ENCODE measurements around the gene KLF1. TPM values are rescaled to one million over a fixed set of nuclear protein-coding genes. Genes with fewer than 3 reads are reported as not detected.
"Not testable (repeated sequence)": the region's sequence is repeated elsewhere in the genome, so short reads cannot be mapped to it uniquely, and the experiment has no call there.

KLF1 gene
- total RNA-seq, 1 experiment from 2014 or later, result not detected

DNA sequence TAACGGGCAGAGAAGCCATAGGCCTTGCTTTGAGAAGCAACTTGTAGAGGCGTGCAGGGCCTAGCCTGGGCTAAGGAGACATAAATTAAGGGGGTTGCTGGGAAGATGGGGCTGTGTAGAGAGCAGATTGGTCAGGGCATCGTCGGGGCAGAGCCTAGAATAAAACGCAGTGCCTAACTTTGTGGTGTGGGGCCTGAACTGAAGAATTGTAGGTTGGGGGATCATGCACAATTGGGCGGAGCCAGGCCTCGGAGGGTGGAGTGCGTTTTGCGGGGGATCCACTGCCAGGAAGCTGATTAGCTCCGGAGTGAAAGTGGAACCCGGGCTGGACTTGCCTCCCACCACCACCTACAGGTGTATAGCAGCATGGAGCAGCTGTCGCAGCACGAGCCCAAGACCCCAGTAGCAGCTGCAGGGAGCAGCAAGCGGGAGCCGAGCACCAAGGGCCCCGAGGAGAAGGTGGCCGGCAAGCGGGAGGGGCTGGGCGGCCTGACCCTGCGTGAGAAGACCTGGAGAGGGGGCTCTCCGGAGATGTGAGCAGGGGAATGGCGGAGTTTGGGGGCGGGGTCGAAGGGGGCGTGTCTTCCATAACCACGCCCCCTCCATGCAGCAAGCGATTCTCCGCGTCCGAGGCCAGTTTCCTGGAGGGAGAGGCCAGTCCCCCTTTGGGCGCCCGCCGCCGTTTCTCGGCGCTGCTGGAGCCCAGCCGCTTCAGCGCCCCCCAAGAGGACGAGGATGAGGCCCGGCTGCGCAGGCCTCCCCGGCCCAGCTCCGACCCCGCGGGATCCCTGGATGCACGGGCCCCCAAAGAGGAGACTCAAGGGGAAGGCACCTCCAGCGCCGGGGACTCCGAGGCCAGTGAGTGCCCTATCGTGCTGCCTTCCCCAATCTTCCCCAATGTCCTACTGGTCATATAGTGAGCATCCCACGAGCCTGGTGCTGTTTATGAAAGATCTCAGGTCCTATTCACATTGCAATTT is 19.6 kb downstream of the KLF1 start:
- DNase-seq (ENCODE audit: low read depth), result peak; percentile 62

- DNase-seq (ENCODE audit: low read depth), result no peak
These were observed 20.4 kb downstream of the KLF1 start for GRCh38 chr19:12866416-12867119.

GRCh38 chr19:12865746-12866415 is 21.1 kb downstream of the KLF1 start:
- no peak for DNase-seq (ENCODE audit: low read depth)

DNA sequence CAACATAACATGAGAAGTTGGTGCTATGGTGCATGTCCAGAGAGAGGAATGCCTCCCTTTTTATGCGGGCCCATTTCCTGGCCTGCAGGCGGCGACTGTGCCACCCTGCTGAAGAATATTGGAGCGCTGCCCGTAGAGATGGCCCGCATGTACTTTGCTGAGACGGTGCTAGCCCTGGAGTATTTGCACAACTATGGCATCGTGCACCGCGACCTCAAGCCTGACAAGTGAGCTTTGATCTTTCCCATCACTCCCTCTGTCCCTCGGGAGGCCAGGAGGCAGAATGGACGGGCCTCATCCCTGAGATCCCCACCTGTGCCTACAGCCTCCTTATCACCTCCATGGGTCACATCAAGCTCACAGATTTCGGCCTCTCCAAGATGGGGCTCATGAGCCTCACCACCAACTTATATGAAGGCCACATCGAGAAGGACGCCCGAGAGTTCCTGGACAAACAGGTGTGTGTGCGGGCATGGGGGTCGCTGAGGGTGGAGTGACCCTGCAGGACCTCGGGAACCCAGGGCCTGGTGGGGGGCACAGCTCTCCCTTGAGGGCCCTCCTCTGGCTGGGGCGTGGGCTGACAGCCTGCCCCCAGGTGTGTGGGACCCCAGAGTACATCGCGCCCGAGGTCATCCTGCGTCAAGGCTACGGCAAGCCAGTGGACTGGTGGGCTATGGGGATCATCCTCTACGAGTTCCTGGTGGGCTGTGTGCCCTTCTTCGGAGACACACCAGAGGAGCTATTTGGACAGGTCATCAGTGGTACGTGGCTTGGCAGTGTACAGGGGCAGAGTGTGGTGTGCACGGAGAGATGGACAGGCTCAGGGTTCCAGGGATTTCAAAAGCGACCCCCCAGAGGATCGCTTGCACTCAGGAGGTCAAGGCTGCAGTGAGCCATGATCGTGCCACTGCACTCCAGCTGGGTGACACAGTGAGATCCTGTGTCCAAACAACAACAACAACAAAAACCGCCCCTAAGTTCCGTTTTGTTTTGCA is 22.0 kb downstream of the KLF1 start:
- no peak for DNase-seq (ENCODE audit: low read depth)

GRCh38 chr19:12864143-12864542 is 22.9 kb downstream of the KLF1 start:
- DNase-seq (ENCODE audit: low read depth), result no peak

DNA sequence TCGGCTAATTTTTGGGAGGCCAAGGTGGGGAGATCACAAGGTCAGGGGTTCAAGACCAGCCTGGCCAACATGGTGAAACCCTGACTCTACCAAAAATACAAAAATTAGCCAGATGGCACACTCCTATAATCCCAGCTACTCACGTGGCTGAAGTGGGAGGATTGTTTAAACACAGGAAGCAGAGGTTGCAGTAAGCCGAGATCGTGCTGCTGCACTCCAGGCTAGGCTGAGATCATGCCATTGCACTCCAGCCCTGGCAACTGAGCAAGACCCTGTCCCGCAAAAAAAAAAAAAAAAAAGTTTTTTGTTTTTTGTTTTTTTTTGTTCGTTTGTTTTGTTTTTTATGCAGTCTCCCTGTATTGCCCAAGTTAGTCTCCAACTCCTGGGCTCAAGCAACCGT is 27.5 kb downstream of the KLF1 start:
- no peak for DNase-seq (ENCODE audit: low read depth)

GRCh38 chr19:12858041-12858928 is 28.7 kb downstream of the KLF1 start:
- DNase-seq (ENCODE audit: low read depth), result no peak

- no peak for DNase-seq (ENCODE audit: low read depth)
These were observed 30.3 kb downstream of the KLF1 start for GRCh38 chr19:12856653-12857052.

DNA sequence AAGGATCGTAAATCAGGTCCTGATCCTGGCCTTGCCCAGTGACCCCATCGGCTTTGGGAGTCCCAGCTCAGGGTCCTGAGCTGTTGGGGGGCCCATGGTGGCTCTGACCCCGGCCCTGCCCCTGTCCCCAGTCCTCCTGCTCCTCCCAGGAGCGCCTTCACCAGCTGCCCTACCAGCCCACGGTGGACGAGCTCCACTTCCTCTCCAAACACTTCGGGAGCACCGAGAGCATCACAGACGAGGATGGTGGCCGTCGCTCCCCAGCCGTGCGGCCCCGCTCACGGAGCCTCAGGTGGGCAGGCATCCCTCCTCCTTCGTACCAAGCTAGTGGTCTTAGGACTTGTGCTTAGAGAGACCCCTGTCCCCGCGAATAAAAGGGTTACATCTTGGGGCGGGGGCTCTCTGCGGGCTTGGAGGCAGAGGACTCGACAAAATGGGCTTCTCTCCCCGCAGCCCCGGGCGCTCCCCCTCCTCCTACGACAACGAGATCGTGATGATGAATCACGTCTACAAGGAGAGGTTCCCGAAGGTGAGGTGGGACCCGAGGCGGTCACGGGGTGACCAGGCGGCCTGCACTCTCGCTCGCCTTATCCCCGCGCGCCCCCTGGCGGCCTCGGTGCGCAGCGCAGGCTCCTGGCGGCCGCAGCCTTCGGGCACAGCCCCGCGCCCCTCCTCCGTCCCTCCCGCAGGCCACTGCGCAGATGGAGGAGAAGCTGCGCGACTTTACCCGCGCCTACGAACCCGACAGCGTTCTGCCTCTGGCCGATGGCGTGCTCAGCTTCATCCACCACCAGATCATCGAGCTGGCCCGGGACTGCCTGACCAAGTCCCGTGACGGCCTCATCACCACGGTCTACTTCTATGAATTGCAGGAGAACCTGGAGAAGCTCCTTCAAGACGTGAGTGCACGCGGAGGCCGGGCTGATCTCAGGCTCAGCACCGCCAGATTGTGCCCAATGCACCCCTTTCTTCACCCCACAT is 39.6 kb downstream of the KLF1 start:
- DNase-seq (ENCODE audit: low read depth), result peak; percentile 78

DNA sequence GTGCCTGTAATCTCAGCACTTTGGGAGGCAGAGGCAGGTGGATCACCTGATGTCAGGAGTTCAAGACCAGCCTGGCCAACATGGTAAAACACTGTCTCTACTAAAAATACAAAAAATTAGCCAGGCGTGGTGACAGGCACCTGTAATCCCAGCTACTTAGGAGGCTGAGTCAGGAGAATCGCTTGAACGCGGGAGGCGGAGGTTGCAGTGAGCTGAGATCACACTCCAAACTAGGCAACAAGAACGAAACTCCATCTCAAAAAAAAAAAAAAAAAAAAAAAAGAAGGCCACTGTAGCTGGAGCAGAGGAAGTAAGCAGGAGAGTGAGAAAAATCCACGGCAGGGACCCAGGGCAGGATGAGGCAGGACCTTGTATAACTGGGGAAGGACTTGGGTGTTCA is 40.4 kb downstream of the KLF1 start:
- not testable (repeated sequence) for DNase-seq (ENCODE audit: low read depth)

DNA sequence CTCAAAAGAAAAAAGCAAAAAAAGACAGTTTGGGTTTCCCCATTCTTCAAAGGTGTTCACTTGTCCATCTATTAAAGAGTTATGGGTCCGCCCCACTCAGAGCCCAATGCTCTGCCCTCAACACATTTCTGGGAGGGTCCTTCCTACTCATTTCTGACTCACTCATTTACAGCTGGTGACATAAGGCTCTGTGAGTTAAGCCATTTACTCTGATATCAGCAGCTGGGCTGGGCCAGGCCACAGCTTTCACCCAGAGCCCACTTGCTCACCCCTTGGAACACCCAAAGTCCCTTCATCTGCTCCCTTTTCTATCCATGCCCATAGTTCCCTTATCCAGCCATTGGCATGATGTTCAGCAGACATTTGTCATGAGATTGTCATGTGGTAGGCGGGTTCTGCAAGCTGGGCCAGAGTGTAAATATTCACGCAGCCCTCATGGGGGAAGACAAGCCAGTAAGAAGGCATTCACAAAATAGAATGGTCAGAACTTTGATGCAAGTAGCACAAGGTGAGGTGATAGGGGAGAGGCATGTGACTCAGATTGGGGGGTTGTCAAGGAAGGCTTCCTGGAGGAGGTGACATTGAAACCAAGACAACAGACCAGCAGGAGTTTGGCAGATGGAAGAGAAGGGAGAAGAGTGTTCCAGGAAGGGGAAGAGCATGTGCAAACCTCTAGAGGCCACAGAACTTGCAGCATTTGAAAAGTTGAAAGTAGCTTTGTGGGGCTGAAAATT is 42.8 kb downstream of the KLF1 start:
- DNase-seq (ENCODE audit: low read depth), result no peak

GRCh38 chr19:12843328-12843727 is 43.7 kb downstream of the KLF1 start:
- DNase-seq (ENCODE audit: low read depth), result no peak

GRCh38 chr19:12842511-12842910 is 44.5 kb downstream of the KLF1 start:
- DNase-seq (ENCODE audit: low read depth), result no peak

DNA sequence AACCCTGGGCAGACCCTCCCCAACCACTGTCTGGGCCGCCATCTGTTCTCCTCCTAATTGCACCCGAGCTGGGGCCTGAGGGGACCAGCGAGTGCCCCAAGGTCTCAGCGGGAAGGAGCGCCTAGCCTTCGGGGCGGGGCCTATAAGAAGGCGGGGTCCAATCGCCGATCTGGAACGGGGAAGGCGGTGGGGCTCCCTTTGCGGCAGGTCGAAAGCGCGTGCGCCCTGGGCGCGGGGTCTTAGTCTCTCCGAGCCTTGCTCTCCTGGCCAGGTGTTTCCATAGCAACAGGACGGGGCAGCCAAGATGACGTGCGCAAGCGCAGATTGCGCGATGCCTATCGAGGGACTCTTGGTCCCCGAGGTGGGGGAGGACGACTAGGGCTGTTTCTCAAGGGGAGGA is 45.9 kb downstream of the KLF1 start:
- DNase-seq (ENCODE audit: low read depth), result no peak

DNA sequence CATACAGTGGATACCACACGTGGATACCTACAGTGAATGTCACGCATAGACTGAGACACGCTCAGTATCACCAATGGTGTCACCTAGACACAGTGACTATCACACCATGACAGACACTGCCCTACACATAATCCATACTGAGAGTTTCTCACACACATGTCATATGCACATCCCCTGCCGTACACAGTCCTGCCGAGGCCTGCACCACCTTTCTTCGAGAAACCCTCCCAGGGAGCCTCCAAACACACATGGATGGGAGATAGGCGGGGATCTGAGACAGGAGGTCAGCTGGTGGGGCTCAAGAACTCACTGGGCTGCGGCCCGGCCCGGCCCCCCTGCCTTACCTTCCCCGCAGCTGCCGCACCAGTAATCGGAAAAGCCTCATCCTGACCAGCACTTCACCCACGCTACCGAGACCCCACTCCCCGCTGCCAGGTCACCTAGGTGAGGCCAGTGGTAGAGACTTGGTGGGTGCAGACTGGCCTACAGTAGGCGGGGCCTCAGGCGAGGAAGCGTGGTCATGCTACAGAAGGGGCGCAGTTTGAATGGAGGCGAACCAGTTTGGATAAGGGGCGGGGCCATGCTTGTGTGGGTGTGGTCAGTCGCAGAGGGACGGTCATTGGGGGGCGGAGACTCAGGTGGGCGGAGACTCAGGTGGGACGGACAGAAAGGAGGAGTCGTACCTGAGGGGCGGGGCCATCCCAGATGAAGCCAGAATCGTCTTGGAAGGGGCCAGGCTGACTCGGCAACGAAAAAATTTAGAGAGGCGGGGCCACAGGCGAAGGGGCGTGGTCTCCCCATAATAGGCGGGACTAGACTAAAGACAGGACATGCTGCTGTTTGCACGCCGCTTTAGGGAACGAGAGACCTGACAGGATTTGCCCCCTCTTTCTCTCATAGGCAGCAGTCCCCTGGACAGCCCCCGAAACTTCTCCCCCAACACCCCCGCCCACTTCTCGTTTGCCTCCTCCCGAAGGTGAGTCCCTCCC is 46.6 kb downstream of the KLF1 start:
- peak; percentile 61 for DNase-seq (ENCODE audit: low read depth)

GRCh38 chr19:12838886-12839756 is 47.9 kb downstream of the KLF1 start:
- DNase-seq (ENCODE audit: low read depth), result no peak

All from RPMI7951 (cell line).